Activated B cell treated with CpG ODN at 0.5 μM for 24 hours (primary cell): ENCODE data around the gene CD274. TPM values are rescaled to one million over a fixed set of nuclear protein-coding genes. Genes with fewer than 3 reads are reported as not detected.

Experiments
- ATAC-seq: fragments of 200-7000 bp; cut with Tn5 transposase; one replicate; pipeline ENCODE4 v1.10.0; 2021; ENCODE audit warnings: low read depth, mild to moderate bottlenecking, moderate library complexity
- CTCF ChIA-PET: fragments of 350-600 bp; sonication (Branson Sonifier 250); formaldehyde crosslinking; loops from one replicate; lab custom pipeline; 2021; ENCODE audit warnings: antibody characterized with exemption; lab: Charles Lee
- POLR2A ChIA-PET: fragments of 350-600 bp; sonication (Branson Sonifier 250); formaldehyde crosslinking; loops from one replicate; lab custom pipeline; 2021; ENCODE audit warnings: antibody characterized with exemption; lab: Charles Lee
- DNase-seq: peaks from one replicate; pipeline ENCODE4 v3.0.0; 2022
- H3K27ac Mint-ChIP-seq: one replicate; pipeline ENCODE4 v1.8.0; 2020; ENCODE audit warnings: mixed read lengths
- H3K27me3 Mint-ChIP-seq: one replicate; pipeline ENCODE4 v1.8.0; 2021; ENCODE audit warnings: mixed read lengths
- H3K36me3 Mint-ChIP-seq: one replicate; pipeline ENCODE4 v1.8.0; 2021; ENCODE audit warnings: low read depth, mixed read lengths
- H3K4me1 Mint-ChIP-seq: one replicate; pipeline ENCODE4 v1.8.0; 2021; ENCODE audit warnings: mixed read lengths
- H3K4me3 Mint-ChIP-seq: one replicate; pipeline ENCODE4 v1.8.0; 2020; ENCODE audit warnings: mild to moderate bottlenecking, mixed read lengths
- H3K9me3 Mint-ChIP-seq: one replicate; pipeline ENCODE4 v1.8.0; 2020; ENCODE audit warnings: mixed read lengths
- intact Hi-C: fragments of 100-400 bp; cut with micrococcal nuclease; formaldehyde crosslinking; loops from one replicate; pipeline ENCODE4 v1.15.1; 2024
- total RNA-seq: library from RNA; stranded (reverse); gene quantifications from 2 replicates; pipeline ENCODE4 v1.2.3, GENCODE V29; 2022
- TF ChIP-seq, protein P1 (sequence below): fragments of 200-600 bp; IDR thresholded peaks from one replicate; pipeline ENCODE4 v1.8.0; 2022; ENCODE audit warnings: antibody characterized with exemption, mild to moderate bottlenecking

Gene CD274
- total RNA-seq, 1 donor from 2014 or later = 48.9 TPM

DNA sequence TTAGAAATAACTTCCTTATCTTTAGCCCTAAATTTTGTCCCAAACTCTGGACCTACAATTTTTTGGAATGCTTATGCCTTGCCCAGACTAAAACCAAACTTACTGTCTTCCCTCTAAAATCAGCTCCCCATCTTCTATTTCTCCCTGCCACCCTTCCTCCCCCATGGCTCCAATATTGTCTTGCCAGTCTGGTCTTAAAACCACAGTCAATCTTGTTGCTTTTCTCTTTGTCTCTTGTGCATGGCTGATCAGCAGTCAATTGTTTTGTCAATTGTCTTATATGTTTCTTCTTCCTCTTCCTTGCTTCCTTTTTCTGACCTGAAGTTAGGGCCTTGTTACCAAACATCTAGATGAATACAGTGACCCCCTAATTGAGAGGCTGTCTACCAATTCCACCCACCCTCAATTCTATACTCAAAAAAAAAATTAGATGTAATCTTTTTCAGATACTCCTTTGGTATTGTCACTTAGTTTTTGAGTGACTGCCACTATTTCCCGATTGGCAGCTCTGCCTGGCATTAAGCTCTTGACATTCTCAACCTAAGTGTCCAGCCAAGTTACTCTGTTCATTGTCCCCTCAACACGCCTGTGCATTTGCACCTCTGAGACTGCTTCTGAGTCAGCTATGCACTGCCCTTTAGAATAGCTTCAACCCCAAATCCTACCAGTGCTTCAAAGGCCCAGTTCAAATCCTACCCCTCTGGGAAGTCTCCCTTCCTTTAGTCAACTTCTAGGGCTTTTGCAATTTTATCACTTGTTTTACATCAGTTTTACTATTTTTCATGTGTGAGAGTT is 62.5 kb downstream of the CD274 start:
- Mint-ChIP-seq H3K27ac (no peak overlapping the region), H3K4me3 (peak overlapping the region; percentile 13), H3K9me3 (no peaks in the 10 kb centered on the region), H3K27me3 (no peaks in the 10 kb centered on the region), H3K4me1 (peaks cover 58% of the 10 kb centered on the region), H3K36me3 (no peaks in the 10 kb centered on the region)
- intact Hi-C loops = loop anchor here (5.0 kb wide), 2 partner anchors 39 to 61 kb away; partner anchors contain the start of gene CD274
- DNase-seq (no peak), ATAC-seq (no peak)
- CTCF ChIA-PET = interaction anchor here (1.4 kb wide), 1 partner anchor 87 kb away, joined by 3 read pairs; no protein-coding TSS in a partner anchor
- POLR2A ChIA-PET = no interaction called here
- TF ChIP-seq, protein P1, sequence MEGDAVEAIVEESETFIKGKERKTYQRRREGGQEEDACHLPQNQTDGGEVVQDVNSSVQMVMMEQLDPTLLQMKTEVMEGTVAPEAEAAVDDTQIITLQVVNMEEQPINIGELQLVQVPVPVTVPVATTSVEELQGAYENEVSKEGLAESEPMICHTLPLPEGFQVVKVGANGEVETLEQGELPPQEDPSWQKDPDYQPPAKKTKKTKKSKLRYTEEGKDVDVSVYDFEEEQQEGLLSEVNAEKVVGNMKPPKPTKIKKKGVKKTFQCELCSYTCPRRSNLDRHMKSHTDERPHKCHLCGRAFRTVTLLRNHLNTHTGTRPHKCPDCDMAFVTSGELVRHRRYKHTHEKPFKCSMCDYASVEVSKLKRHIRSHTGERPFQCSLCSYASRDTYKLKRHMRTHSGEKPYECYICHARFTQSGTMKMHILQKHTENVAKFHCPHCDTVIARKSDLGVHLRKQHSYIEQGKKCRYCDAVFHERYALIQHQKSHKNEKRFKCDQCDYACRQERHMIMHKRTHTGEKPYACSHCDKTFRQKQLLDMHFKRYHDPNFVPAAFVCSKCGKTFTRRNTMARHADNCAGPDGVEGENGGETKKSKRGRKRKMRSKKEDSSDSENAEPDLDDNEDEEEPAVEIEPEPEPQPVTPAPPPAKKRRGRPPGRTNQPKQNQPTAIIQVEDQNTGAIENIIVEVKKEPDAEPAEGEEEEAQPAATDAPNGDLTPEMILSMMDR = no peak

DNA sequence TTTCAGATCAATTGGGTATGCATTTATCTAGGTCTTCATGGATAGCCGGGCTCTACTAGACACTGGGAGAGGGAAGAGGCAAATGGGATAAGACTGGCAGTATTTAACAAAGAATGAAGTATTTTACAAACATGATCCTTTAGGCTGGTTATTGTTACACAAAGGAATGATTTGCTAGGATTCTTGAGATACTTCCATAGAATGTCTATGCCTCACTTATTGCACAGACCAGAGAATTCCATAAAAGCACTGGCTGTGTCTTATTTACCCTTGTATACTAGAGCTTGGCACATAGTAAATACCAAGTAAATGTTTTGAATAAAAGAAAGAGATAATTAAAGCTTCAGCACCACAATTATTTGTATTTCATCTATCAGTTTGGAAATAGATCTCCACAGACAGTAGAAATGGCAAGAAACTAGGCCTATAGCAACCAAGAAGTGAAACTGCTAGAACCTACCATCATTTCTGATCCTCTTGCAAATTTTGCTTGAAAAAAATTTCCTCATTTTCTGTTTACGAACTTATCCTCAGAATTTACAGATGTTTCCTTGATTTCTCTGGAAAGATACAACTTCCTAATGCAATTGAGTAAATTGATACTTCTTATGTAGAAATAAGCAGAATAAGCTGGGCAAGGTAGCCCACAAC is 63.7 kb downstream of the CD274 start:
- intact Hi-C loops = loop anchor here (5.0 kb wide), 2 partner anchors 38 to 62 kb away; partner anchors contain the start of gene CD274
- ChIA-PET CTCF (no interaction called here), POLR2A (interaction anchor here (1.1 kb wide), 2 partner anchors 17 to 76 kb away, joined by 5 to 8 read pairs; no protein-coding TSS in a partner anchor)
- Mint-ChIP-seq H3K4me1 (peaks cover 68% of the 10 kb centered on the region), H3K4me3 (no peak overlapping the region), H3K27ac (no peak overlapping the region), H3K9me3 (no peaks in the 10 kb centered on the region), H3K36me3 (no peaks in the 10 kb centered on the region), H3K27me3 (no peaks in the 10 kb centered on the region)
- TF ChIP-seq, protein P1 = no peak
- DNase-seq (no peak), ATAC-seq (no peak)

DNA sequence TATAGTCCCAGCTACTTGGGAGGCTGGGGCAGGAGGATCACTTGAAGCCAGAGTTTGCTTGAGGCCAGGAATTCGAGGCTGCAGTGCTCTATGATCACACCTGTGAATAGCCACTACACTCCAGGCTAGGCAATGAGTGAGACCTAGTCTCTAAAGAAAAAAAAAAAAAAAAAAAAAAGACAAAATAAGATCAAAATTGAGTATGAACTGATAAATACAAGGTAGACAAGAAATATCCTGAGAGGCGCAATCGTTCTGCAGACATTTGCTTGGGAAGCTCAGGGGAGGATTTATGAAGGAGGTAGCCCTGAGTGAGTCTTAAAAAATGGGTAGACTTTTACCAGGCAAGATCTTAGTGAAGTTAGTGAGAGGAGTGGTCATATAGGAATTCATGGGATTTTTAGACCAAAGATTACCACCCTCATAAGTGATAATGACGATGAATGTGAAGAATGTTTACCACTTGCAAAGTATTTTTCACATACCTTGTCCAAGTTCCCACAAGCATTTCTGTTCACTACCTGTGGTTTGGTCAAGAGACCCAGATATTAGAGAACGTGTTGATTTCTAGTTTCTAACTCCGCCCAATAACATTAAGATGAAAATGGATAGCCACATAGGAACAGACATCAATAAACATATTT is 64.4 kb downstream of the CD274 start:
- no peak for ATAC-seq
- ChIA-PET POLR2A (interaction anchor here (1.1 kb wide), 2 partner anchors 17 to 75 kb away, joined by 5 to 8 read pairs; no protein-coding TSS in a partner anchor), CTCF (no interaction called here)
- Mint-ChIP-seq H3K9me3 (no peaks in the 10 kb centered on the region), H3K27ac (no peak overlapping the region), H3K36me3 (no peaks in the 10 kb centered on the region), H3K4me1 (peaks cover 68% of the 10 kb centered on the region), H3K27me3 (no peaks in the 10 kb centered on the region), H3K4me3 (no peak overlapping the region)
- intact Hi-C loops = loop anchor here (5.0 kb wide), 2 partner anchors 38 to 62 kb away; partner anchors contain the start of gene CD274
- TF ChIP-seq, protein P1 = no peak
- no peak for DNase-seq

DNA sequence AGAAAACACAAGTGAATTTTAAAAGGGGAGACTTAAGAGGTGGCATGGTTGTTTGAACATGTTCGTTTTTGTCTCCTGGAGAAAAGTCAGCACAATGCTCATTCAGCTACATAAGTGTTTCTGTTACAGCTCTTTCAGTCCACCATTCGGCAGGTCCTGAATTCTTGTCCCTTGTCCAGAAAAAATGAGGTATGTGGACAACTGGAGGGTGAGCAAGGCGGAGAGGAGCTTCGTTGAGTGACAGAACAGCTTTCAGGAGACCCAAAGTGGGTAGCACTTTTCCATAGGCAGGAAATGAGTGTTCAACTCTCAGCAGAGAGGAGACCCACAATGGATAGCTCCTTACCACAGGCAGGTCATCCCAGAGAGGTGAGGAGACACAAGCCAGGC is 64.9 kb downstream of the CD274 start:
- no peaks in the 10 kb centered on the region for H3K9me3 Mint-ChIP-seq
- no peaks in the 10 kb centered on the region for H3K36me3 Mint-ChIP-seq
- H3K27ac Mint-ChIP-seq = no peak overlapping the region
- H3K4me3 Mint-ChIP-seq = no peak overlapping the region
- ChIA-PET POLR2A (no interaction called here), CTCF (no interaction called here)
- TF ChIP-seq, protein P1 = no peak
- DNase-seq (no peak), ATAC-seq (no peak)
- intact Hi-C loops = no loop called here
- H3K27me3 Mint-ChIP-seq = no peaks in the 10 kb centered on the region
- peaks cover 63% of the 10 kb centered on the region for H3K4me1 Mint-ChIP-seq
